Measurements from ENCODE around the gene CTU1. TPM values are rescaled to one million over a fixed set of nuclear protein-coding genes. Genes with fewer than 3 reads are reported as not detected.

The CTU1 gene
- total RNA-seq, 2 donors from 2014 or later = 18.7 to 21.4 TPM

DNA sequence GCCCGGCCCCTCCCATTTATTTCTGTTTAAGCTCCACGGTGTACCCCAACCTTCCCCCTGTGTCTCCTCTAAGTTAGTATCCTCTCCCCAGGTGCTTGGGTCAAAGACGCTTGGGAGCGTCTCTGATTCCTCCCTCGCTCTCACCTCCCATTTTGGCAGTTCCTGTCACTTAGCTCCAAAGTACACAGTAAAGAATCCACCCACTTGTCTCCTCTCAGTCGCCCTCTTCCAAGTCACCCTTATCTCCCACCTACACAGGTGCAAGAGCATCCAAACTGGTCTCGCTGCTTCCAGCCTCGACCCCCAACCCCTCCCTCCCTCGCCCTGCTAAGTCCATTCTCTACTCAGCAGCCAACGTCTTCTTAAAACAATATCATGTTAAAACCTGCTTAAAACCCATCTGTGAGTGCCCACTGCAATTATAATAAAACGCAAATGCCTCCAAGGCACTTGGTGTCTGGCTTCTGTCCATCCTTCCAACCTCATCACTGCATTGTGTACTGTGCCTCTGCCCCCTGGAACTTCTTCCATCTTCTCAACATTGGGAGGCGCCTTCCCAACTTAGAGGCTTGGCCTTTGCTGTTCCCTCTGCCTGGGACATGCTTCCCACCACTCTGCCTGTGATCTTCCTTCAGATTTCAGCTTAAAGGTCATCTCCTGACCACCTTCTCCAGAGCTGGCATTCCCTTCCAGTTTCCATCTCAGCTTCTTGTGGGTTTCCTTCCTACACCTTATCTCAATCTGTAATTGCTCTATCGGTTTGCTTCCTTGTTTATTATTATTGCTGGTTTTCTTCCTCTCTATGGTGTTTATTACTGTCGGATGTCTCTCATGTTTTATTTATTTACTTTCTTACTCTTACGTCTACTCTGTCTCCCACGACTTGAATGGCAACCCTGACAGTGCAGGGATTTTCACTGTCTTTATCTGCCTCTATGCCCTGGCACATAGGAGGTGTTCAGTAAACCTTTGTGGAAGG lies 16.0 kb downstream of the CTU1 start:
- no peaks in the 10 kb centered on the region for H3K36me3 ChIP-seq
- peaks cover 7% of the 10 kb centered on the region for H3K4me1 ChIP-seq (replicated peaks)
- no peaks in the 10 kb centered on the region for H3K27me3 ChIP-seq (replicated peaks; ENCODE audit: insufficient read depth)
- DNase-seq (ENCODE audit: low spot score) = no peak
- H3K9me3 ChIP-seq = no peaks in the 10 kb centered on the region
- H3K27ac ChIP-seq = peak overlapping the region; percentile 62 to 64
- 29% methylated on average over 16 of the region's 16 CpGs for WGBS
- H3K4me3 ChIP-seq = no peak overlapping the region
- TF ChIP-seq POLR2AphosphoS5 (IDR thresholded peaks at IDR 0.05) (peak; percentile 36), POLR2A (IDR thresholded peaks at IDR 0.05) (no peak)
- intact Hi-C loops (cut with DNase I) = no loop called here

DNA sequence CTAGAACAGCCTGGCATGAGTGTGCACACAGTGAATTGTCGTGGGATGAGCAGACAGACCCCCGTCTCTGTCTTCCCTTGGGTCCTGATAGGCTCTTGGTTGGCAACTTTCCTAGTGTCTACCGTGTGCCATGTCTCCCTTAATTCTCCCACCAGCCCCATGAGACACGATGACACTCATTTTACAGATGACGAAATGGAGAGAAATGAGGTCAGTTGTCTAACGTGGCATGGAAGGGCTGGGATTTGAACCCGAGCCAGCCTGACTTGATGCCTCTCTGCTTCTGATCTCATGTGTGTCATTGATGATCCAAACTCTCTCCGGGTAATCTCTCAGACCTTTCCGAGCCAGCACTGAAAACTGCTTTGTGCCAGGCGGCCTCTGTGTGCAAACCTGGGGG lies 17.1 kb downstream of the CTU1 start:
- DNase-seq (ENCODE audit: low spot score) = no peak
- H3K27ac ChIP-seq = no peak overlapping the region
- peaks cover 7% of the 10 kb centered on the region for H3K4me1 ChIP-seq (replicated peaks)
- H3K9me3 ChIP-seq = no peaks in the 10 kb centered on the region
- no peak overlapping the region for H3K4me3 ChIP-seq
- TF ChIP-seq POLR2AphosphoS5 (IDR thresholded peaks at IDR 0.05) (no peak), POLR2A (IDR thresholded peaks at IDR 0.05) (no peak)
- TF ChIP-seq, protein P1, sequence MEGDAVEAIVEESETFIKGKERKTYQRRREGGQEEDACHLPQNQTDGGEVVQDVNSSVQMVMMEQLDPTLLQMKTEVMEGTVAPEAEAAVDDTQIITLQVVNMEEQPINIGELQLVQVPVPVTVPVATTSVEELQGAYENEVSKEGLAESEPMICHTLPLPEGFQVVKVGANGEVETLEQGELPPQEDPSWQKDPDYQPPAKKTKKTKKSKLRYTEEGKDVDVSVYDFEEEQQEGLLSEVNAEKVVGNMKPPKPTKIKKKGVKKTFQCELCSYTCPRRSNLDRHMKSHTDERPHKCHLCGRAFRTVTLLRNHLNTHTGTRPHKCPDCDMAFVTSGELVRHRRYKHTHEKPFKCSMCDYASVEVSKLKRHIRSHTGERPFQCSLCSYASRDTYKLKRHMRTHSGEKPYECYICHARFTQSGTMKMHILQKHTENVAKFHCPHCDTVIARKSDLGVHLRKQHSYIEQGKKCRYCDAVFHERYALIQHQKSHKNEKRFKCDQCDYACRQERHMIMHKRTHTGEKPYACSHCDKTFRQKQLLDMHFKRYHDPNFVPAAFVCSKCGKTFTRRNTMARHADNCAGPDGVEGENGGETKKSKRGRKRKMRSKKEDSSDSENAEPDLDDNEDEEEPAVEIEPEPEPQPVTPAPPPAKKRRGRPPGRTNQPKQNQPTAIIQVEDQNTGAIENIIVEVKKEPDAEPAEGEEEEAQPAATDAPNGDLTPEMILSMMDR (IDR thresholded peaks at IDR 0.05) = no peak
- H3K36me3 ChIP-seq = no peaks in the 10 kb centered on the region
- WGBS = 81% methylated on average over 10 of the region's 10 CpGs
- intact Hi-C loops (cut with DNase I) = no loop called here
- no peaks in the 10 kb centered on the region for H3K27me3 ChIP-seq (replicated peaks; ENCODE audit: insufficient read depth)

DNA sequence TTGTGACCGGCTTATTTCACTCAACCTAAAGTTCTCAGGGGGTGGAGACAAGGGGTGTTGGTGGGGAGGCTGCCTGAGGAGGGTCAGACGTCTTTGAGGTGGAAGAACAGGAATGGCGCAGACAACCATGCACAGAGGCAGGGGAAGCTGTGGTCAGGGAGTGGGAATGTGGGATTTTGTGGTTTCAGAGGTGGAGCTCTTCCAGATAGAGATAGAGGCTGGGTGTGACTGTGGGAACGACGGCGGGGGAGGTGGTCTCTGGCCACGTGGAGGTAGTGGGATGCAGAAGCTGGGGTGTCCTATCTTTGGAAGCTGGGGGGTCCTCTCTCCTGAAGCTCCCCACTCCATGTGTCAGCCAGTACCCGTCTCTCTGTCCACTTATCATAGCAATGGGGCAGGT lies 17.7 kb downstream of the CTU1 start:
- TF ChIP-seq POLR2A (IDR thresholded peaks at IDR 0.05) = no peak
- no peak for TF ChIP-seq POLR2AphosphoS5 (IDR thresholded peaks at IDR 0.05)
- TF ChIP-seq, protein P1 (IDR thresholded peaks at IDR 0.05) = no peak
- H3K27me3 ChIP-seq (replicated peaks; ENCODE audit: insufficient read depth) = no peaks in the 10 kb centered on the region
- H3K27ac ChIP-seq = no peak overlapping the region
- H3K4me3 ChIP-seq = no peak overlapping the region
- H3K36me3 ChIP-seq = no peaks in the 10 kb centered on the region
- 57% methylated on average over 8 of the region's 8 CpGs for WGBS
- intact Hi-C loops (cut with DNase I) = no loop called here
- no peaks in the 10 kb centered on the region for H3K9me3 ChIP-seq
- H3K4me1 ChIP-seq (replicated peaks) = peaks cover 7% of the 10 kb centered on the region
- DNase-seq (ENCODE audit: low spot score) = no peak

DNA sequence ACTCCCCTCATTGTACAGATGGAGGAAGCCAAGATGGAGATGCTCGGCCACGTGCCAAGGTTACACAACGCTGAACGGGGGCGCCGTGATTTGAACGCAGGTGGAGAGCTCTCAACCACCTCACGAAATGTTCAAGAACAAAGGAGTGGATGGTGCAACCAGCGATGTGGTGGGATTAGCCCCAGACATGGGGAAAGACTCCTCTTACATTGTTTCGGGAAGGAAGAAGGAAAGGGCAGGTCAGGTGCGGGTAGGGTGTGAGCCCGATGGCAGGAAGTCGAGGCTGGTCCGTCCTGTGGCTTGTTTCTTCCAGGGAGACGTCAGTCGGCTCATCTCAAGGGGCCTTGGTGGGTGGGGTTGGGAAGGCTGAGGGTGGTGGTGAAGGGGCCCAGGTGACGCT lies 18.4 kb downstream of the CTU1 start:
- TF ChIP-seq POLR2AphosphoS5 (IDR thresholded peaks at IDR 0.05) = no peak
- no peak for TF ChIP-seq POLR2A (IDR thresholded peaks at IDR 0.05)
- TF ChIP-seq, protein P1 (IDR thresholded peaks at IDR 0.05) = no peak
- Histone ChIP-seq H3K36me3 (no peaks in the 10 kb centered on the region), H3K9me3 (no peaks in the 10 kb centered on the region), H3K27me3 (replicated peaks; ENCODE audit: insufficient read depth) (no peaks in the 10 kb centered on the region), H3K27ac (no peak overlapping the region), H3K4me1 (replicated peaks) (peaks cover 7% of the 10 kb centered on the region), H3K4me3 (no peak overlapping the region)
- DNase-seq (ENCODE audit: low spot score) = no peak
- intact Hi-C loops (cut with DNase I) = no loop called here
- WGBS = 89% methylated on average over 17 of the region's 17 CpGs

DNA sequence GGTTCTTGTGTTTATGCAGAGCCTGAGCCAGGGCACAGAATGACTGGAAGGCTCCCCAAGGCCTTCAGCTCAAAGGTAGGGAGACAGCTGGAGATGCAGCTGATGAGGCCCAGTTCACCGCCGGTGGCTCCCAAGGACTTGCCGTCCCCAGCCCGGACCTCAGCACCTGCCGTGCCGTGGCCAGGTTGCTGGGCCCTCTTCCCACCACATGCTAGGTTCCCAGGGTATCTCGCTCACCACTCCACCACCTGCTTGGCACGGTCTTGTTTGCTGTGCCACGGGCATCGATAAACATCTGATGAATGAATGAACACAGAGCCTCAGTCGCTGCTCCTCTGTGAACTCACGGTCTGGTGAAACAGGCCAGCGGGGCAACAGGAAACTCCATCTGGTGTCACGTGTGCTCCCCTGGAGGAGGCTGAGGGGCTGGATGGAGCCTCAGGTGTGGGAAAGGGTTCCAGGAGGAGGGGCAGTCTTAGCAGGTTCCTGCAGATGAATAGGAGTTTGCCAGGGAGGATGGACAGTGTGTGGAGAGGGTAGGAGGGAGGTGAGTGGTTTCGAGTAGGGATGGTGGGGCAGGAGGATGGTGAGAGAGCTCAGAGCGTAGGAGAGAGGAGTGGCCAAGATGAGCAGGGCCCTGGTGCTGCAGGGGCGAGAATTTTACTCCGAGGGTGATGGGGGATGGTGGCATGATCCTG lies 21.9 kb downstream of the CTU1 start:
- no peak for DNase-seq (ENCODE audit: low spot score)
- Histone ChIP-seq H3K27ac (no peak overlapping the region), H3K27me3 (replicated peaks; ENCODE audit: insufficient read depth) (no peaks in the 10 kb centered on the region), H3K9me3 (no peaks in the 10 kb centered on the region), H3K36me3 (no peaks in the 10 kb centered on the region), H3K4me3 (no peak overlapping the region), H3K4me1 (replicated peaks) (no peaks in the 10 kb centered on the region)
- TF ChIP-seq POLR2A (IDR thresholded peaks at IDR 0.05) (no peak), POLR2AphosphoS5 (IDR thresholded peaks at IDR 0.05) (no peak)
- TF ChIP-seq, protein P1 (IDR thresholded peaks at IDR 0.05) = no peak
- intact Hi-C loops (cut with DNase I) = no loop called here
- 77% methylated on average over 18 of the region's 18 CpGs for WGBS

Data from prostate gland (tissue), 2 donors.